ENCODE results near the gene KIAA0825.
A peak's percentile ranks its signal among the peaks of the same experiment; 100 is the strongest.

Gene KIAA0825

DNA sequence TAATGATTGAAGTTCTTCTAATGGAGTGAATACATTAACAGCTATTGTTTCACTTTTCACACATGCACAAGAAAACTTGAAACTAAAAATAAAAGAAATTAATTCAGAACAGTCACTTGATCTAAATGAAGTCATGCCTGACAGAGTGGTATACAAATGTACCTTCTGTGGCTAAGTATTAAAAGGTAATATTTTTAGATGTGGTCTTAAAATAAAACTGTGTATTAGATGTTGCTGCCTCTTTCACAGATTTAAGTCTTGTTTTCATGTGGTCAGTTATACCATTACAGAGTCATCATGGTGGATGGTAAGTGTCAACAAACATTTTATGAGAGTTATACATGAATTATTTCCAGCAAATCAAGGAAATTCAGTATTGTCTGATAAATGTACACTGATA lies 47.0 kb downstream of the KIAA0825 start:
- DNase-seq: no peak

DNA sequence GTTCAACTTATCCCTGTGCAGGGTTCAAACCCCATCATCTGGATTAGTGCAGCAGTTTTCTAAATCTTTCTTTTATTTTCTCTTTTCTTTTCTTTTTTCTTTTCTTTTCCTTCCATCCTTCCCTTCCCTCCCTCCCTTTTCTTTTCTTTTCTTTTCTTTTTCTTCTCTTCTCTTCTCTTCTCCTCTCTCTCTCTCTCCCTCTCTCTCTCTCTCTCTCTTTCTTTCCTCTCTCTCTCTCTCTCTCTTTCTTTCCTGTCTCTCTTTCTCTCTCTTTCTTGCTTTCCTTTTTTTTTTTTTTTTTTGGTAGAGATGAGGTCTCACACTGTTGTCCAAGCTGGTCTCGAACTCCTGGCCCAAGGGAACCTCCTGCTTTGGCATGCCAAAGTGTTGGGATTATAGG lies 53.6 kb downstream of the KIAA0825 start:
- no peak for DNase-seq

DNA sequence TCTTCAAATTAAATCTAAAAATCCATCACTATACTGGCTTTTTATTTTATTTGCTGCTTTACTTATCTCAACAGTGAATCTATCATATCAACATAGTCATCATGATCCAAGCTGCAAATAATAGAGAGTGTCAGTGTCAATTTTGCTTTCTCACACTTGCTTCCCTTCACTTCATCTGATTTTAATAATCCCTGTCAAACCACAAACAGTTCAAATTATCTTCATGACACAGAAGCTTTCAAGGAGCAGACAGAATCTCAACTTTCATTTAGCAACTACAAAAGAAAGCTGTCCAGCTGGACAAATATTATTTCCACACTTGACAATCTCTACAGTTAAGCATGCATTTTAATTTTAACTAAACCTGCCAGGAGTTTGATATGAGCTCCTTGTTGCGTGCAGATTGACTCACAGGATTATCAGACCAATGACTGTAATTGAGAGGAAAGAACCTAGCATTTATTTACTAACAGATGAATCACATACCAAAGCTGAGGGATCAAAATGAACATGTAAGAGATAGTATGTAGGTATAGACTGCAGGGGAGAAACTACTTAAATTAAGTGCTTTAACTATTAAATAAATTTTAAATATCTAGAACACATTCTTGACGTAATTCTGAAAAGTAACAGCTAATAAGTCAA lies 56.0 kb downstream of the KIAA0825 start:
- no peak for DNase-seq

DNA sequence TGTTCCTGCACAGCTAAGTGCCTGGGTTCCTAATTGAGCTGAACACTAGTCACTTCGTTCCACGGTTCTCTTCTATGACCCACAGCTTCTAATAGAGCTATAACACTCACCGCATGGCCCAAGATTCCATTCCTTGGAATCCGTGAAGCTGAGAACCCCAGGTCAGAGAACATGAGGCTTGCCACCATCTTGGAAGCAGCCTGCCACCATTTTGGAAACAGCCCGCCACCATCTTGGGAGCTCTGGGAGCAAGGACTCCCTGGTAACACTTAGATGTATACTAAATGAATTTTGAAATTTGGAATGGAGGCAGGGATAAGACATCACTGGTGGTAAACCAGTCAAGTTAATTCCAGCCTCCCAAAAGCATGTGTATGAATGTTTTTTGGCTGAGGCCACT lies 60.4 kb downstream of the KIAA0825 start:
- no peak for DNase-seq

DNA sequence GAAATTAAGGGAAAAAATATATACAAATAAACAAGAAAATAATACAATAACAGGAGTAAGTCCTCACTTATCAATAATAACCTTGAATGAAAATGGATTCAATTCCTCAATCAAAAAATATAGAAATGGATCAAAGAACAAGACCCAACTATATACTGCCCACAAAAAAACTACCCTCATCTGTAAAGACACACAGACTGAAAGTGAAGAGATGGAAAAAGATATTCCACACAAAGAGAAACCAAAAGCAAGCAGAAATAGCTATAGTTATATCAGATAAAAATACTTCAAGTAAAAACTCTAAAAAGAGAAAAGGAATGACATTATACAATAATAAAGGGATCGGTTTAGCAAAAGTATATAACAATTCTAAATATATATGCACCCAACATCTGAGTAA lies 66.5 kb downstream of the KIAA0825 start:
- DNase-seq: no peak

DNA sequence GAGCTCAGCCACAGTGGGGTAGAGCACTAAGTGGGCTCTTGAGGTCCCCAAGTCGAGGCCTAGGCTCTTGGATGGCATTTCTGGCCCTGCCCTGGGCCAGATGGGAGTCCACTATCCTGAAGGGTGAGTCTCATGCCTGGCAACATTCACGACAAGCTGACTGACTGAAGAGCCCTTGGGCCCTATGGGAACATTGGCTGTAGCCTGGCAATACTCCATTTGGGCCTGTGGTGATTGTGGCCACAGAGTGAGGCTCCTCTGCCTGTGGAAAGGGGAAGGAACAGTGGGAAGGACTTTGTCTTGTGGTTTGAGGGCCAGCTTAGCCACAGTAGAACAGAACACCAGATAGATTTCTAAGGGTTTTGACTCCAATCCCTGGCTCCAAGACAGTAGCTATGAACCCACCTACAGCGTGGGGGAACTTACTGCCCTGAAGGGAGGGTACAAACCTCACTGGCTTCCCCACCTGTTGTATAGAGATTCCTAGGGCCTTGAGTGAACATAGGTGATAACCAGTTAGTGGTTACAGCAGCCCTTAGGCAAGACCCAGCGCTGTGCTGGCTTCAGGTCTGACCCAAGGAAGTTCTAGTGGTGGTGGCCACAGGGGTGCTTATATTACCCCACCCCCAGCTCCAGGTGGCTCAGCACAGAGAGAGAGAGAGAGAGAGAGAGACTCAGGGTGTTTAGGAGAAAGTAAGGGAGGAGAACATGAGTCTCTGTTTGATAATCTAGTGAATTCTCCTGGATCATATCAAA lies 72.4 kb downstream of the KIAA0825 start:
- DNase-seq: no peak

DNA sequence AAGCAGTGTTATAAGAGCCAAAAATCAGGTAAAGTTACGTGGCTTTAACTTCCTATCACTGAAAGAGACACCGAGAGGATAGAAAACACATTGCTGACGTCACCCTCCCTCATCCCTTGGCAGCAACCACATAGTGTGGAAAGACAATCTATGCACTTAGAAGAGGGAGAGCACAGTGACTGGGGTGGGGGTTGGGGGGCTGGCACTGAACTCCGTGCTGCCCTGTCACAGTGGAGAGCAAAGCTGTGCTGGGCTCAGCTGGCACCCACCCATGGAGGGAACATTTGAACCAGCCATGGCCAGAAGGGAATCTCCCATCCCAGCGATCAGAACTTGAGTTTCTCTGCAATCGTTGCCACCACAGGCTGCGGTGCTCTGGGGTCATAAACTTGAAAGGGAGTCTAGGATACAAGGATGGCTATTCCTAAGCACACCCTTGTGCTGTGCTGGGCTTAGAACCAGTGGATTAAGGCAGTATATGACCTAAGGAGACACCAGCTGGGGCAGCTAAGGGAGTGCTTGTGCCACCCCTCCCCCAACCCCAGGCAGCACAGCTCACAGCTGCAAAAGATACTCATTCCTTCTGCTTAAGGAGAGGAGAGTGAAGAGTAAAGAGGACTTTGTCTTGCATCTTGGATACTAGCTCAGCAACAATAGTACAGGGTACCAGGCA lies 73.4 kb downstream of the KIAA0825 start:
- DNase-seq: no peak

DNA sequence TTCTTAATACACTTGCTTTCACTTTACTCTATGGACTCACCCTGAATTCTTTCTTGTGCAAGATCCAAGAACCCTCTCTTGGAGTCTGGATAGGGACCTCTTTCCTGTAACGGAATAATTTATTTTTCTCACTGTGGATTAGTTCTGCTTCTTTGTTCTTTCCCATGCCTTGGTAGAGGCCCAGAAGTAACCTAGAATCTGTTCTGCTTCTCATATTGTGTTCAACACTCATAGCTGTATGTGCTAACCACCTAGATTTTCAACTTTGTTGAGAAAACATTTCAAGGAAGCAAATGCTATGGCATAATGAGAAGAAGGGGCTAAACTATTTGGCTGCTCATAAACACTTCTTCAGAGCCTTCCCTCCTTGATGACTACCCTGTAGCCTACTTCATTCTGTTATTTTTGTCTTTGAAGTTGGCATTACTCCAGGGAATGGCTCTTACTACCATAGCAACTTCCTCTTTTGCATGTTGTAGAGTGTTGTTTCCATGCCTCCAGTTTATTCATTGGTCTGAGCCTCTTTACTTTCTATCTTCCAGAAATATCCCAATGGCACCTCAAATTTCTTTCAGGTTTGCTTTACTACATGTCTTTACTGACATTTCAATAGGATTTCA lies 74.3 kb downstream of the KIAA0825 start:
- no peak for DNase-seq

DNA sequence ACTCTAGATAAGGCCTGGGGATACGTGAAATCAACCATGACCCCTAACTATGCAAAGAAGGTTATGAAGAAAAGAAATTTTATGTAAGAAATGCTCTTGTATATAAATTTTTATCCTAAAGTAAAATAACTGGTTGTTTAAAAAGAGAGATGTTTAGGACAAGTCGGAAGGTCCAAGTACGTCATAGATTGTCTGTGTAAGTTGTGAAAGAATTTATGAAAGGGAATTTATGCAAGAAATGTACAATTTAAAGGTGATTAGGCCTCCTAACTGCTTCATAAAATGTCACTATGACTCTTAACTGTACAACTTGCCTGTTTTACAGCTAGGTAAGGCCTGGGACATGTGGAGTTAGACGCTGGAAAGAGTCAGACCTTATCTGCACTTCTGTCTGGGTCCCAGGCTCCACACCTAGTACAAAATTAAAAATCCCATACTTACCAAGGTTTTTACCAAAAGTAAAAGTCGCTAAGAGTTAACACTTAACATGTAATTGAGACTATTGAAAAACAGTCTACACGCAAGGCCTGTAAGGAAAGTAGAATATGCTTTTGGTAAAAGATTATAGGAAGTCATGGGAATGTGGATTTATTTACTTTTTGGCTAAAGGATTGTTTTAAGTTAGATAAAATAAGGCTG lies 77.4 kb downstream of the KIAA0825 start:
- DNase-seq: no peak

DNA sequence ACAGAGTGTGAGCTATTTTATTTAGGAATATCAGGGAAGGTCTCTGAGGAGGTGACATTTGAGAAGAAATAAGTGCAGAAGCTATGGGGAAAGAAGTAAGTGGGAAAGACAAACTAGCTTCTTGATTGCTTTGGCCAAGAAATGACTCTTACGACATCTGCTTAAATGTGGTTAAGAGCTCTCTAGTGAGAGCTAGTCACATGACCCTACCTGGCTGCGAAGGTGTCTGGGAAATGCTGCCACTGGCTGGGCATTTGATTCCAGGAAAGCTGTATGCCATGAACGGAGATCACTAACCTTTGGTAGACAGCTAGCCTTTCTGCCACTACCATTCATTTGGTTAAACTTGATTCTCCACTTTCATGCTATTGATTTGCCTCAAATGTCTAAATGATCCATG lies 80.1 kb downstream of the KIAA0825 start:
- no peak for DNase-seq

DNA sequence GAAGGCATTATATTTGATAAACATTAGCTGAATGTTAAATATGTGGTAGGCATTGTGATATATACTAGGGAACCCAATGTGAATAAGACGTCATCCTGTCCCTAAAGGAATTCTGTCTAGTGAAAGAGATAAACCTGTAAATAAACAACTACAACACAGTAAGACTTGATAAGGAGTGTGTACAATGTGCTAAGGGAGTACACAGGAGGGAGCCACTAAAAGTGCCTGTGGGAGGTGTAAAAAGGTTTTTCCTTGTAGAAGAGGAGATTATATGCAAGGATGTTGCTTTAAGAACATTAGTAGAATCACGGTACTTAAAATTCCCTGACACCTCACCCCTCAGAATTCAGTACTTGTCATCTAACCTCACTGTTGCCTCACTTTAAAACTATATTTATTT lies 91.7 kb downstream of the KIAA0825 start:
- no peak for DNase-seq

DNA sequence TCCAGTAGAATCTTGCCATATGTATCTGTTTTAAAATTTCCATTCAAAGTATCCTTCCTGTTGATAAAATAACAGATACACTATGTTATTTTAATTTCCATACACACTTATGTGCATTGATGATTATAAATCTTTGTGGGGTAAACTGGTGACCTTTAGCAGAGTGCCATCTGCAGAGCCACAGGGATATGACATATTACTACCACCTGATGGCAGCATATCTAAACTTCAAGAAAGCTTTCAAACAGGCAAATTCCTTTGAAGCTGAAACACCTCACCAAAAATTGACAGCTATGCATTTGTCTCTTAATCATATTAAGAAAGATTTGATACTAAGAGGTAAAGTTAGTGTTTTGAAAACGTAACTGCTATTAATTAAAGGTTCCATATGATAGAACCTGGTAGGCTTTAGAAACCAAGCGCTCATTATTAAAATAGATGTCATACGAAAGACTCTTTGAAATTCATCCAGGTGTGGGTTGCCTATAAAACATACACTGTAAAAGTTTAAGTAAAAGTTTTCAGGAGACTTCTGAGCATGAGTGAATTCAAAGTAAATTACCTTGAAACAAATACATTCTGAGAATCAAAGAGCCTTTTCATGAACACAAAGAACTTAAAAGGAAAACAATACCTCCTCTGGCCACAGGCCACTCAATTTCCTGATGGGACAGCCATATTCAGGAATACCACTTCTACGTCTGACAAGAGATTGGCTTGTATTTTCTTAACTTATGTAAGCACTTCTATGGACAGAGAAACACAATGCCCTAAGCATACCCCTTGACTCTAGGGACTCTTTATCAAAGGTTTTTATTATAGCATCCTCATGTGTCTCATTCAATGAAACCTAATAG lies 93.3 kb downstream of the KIAA0825 start:
- DNase-seq: peak; percentile 62

DNA sequence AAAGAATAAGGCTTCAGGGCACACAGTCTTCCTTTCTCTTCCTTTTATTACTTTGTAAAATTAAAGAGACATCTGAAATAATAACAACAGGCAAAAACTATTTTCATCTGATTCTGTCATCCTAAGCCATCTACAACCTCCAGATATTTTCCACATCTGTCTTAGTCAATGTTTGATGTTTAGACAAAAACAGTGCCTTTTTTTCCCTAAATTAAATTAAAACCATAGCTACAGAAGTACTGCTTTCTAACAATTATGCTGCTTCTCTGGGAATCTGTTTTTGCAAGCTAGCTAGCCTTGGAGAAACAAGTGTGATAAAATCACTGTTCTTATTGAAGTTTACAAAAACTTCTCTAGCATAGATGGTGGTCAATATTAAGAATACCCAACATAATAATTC lies 95.4 kb downstream of the KIAA0825 start:
- no peak for DNase-seq

DNA sequence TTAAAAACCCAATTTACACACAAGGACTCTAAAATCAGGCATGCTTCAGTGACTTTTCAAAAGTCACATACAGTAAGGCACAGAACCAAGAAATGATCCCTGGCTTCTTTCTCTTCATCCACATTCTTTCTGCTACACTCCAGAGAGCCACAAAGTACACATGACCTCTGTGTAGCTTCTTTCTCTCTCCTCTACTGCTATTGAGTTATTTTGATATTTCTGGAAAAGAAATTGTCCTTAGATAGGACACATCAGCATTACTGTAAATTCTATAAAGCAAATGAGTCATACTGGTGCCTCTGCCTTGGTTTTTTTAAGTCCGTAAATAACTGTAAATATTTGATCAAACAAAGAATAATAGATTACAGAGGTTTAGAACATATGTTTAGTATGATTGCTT lies 96.3 kb downstream of the KIAA0825 start:
- DNase-seq: no peak

DNA sequence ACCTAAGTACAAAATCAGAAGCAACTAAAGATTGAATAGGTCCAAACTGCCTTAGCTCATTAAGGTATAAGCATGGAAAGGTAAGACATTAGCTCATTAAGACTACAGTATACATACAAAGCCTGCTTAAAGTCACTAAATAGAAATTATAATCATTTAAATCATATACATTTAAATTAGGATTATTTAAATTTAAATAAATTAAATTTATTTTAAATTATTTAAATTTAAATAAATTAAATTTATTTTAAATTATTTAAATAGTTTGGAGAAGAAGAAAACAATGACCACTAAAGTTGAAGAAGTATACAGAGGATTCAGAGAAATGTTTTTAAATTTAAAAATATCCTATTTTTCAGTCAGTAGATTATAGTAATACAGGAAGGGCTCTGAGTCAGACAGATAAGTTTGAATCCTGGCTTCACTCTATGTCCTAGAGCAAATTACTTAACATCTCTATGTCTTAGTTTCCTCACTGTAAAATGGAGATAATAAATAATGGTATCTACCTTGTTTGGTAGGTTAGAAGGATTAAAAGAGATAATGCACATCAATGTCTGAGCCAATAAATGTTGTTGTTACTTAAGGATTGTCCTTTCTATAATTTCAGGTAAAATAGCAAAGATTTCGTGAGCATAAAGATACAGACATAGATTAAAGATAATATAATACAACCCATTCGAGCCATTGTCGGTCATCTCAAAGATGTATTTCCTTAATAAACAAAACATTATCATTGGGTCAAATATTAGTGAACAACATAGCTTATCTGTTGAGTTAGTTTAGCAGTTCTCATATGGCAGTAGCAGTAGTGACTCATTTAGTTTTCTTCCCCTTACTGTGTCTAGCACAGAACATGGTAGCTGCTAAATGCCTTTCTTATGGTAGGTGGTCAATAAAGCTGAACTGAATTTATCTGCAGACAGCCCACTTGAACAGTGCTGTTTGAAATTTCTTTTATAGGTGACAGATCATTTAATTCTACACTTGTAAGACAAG lies 100.6 kb downstream of the KIAA0825 start:
- DNase-seq: no peak

DNA sequence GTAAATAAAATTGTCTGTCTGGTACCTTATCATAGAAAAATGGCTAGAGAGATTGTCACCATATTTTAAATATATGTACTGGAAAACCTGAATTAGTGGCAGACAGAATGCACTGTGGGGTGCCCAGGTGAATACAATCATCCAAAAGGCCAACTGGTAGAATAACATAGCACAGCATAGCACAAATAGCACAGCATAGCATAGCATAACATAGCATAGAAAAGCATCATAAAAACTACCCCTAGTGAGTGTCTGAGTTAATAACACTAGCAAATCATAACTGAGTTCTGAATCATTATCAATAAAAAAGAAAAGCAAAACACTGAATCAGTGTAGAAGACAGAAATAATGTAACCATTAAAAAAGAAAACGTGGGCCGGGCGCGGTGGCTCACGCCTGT lies 102.3 kb downstream of the KIAA0825 start:
- no peak for DNase-seq

DNA sequence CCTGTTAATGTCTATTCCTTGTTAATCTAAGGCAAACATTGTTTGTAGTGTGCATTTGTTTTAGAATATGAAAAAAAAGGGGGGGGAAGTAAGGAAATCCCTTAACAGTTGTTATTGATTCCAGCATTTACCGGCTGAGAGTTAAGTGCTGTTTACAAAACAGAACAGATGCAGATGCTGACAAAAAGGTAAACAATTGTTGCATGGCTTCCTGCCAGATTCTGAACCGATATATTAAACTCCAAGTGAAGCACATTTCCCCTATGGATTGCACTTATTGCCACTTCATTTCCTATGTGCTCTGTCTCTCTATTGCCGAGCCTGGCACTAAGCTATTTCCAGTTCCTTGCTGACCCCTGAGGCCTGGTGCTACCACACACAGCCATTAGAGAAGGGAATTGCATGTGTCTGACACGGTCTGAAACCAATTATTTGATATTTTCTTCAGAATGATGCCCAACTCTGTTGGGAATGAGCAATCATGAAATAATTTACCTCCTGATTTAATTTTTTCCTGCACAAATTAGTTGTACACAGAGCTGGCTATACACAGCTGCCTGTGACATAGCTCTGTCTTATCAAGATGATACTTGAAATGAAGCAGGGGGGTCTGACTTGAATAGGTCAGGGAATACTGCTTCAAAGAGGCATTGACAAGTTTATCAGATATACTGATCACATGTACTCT lies 109.8 kb downstream of the KIAA0825 start:
- no peak for DNase-seq

DNA sequence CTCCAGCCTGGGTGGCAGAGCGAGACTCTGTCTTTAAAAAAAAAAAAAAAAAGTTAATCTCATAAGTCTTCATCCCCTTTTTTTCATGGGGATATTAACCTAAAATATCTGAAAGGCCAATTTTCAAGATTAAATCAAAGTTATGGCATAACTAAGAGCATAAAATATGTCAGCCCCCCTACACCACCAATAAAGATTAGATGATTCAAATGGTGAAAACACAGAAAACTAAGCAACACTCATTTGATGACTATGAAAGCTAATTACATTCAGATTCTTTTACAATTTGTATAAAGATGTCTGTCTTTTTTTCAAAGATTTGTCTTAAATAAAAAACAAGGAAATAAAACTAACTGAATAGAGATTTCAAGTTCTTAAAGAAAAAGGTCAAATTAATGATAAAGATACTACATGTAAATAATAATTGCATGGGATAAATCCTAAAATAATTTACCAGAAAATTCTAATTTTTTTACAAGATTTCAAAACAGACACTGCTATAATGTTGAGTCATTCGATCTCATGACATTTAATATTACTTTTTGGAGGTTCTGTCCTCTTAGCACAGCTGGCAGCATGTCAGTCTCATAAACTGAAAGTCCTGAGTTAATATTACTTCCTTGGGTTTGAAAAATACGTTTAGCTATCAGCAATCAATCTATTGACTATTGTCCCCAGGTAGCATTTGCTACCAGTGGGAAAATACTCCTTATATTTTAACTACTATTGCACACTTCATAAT lies 112.9 kb downstream of the KIAA0825 start:
- no peak for DNase-seq

DNA sequence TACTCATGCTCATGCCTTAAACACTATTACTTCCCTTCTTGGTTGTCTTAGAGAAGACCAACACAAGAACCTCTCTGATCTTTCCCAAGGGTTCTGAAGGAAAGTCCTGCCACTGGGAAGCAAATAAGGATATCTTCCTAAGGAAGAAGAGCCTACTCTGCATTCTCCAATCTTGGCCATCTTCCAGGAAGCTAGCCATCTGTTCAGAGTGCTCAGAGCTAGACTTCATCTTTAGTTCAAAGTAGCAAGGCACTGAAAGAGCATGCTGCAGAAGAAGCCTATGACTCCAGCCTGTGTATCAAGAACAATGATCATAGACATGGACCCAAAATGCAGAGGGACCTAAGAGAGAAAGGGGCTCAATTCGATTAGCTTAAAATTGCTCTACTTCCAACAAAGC lies 114.7 kb downstream of the KIAA0825 start:
- DNase-seq: no peak

DNA sequence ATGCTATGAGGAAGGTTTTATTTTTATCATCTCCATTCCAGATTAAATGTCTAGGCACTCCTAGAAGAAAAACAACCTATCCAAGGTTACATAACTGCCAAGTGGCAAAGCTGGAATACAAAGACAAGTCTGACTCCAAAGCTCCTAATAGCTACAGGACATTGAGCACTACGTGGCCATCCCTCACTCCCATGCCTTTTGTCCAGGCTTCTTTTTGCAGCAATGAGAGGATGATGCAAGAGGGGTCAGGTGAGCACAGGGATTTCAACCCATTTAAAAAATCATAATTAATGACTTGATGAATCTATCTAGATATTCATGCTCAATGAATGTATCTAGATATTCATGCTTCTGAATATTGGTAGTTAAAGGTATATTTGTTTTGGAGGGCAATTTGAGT lies 117.0 kb downstream of the KIAA0825 start:
- no peak for DNase-seq
